K562 (cell line): ENCODE measurements around the gene C1QTNF5. TPM values are rescaled to one million over a fixed set of nuclear protein-coding genes. Genes with fewer than 3 reads are reported as not detected.

Source experiments
- ATAC-seq: fragments of 200-7000 bp; cut with Tn5 transposase; 3 replicates; pipeline ENCODE4 v1.9.1; 2020; ENCODE audit warnings: moderate library complexity
- BruUV-seq: library from RNA; stranded (reverse); fragments of 400-500 nt; replicated peaks from 2 replicates; lab custom pipeline; 2021; lab: Mats Ljungman, UMichigan
- CTCF ChIA-PET: fragments of 300-600 bp; formaldehyde crosslinking; extraction: SDS; loops from one replicate; lab custom pipeline; 2021; ENCODE audit warnings: low intra/inter-chr PET ratio; lab: Yijun Ruan, JAX
- POLR2A ChIA-PET: fragments of 300-600, 350-650 bp; sonication (Branson Sonifier 250); formaldehyde crosslinking; extraction: SDS; loops from one replicate; lab custom pipeline; 2021; ENCODE audit warnings: antibody characterized with exemption, inconsistent platforms; lab: Yijun Ruan, JAX
- DNase-seq, 4 experiments: peaks; one replicate each; pipeline versions ENCODE4 v3.0.0 to v3.0.0-alpha.2; 2011 to 2018; ENCODE audit warnings: low spot score in 3 of 4, mixed read lengths in 3 of 4; ENCODE audit errors: extremely low read depth in 1 of 4
- FAIRE-seq: peaks from 2 replicates; lab custom pipeline; 2011; peaks lifted over from hg19 to GRCh38; lab: Jason Lieb, UNC
- H2AFZ ChIP-seq: 2 replicates; pipeline ENCODE4 v1.6.0; 2011; ENCODE audit warnings: low read depth, low read length, control low read depth, inconsistent platforms
- H3K27ac ChIP-seq: fragments of 200-600 bp; 3 replicates; pipeline ENCODE4 v1.8.0; 2011; ENCODE audit warnings: low read depth, mild to moderate bottlenecking, control low read depth, inconsistent platforms, low read length, moderate library complexity, mixed read lengths; ENCODE audit errors: extremely low read depth
- H3K27me3 ChIP-seq, 2 experiments: fragments of 300-600 bp in 1 of 2; 2 replicates in 1 of 2; 3 replicates in 1 of 2; pipeline versions ENCODE4 v1.6.0 to v1.8.0; 2011; ENCODE audit warnings: inconsistent platforms in 2 of 2, low read length in 2 of 2, mild to moderate bottlenecking in 1 of 2, mixed read lengths in 1 of 2, moderate library complexity in 1 of 2; ENCODE audit not compliant: control insufficient read depth in 2 of 2, insufficient read depth in 2 of 2
- H3K36me3 ChIP-seq: fragments of 300-600 bp; 3 replicates; pipeline ENCODE4 v1.8.0; 2011; ENCODE audit warnings: mild to moderate bottlenecking, low read length, inconsistent platforms; ENCODE audit not compliant: control insufficient read depth, insufficient read depth
- H3K4me1 ChIP-seq, 2 experiments: fragments of 200-600 bp in 1 of 2; replicated peaks in 1 of 2; 2 replicates in 1 of 2; 3 replicates in 1 of 2; pipeline versions ENCODE4 v1.5.1 to v1.8.0; 2011; ENCODE audit warnings: inconsistent platforms in 2 of 2, low read length in 2 of 2, mild to moderate bottlenecking in 1 of 2, mixed read lengths in 1 of 2, moderate library complexity in 1 of 2; ENCODE audit not compliant: control insufficient read depth in 2 of 2, insufficient read depth in 2 of 2
- H3K4me2 ChIP-seq: 2 replicates; pipeline ENCODE4 v1.6.1; 2011; ENCODE audit warnings: low read length, control low read depth, inconsistent platforms, mixed read lengths; ENCODE audit not compliant: insufficient read depth
- H3K4me3 ChIP-seq: fragments of 200-600 bp; sonication (generic), shearing (Covaris generic); 2 replicates; pipeline ENCODE4 v1.5.1; 2016; ENCODE audit warnings: control low read depth, inconsistent platforms
- H3K79me2 ChIP-seq: fragments of 200-600 bp; 3 replicates; pipeline ENCODE4 v1.8.0; 2011; ENCODE audit warnings: low read length, inconsistent platforms; ENCODE audit not compliant: control insufficient read depth, insufficient read depth
- H3K9ac ChIP-seq, 2 experiments: 2 replicates each; pipeline versions ENCODE4 v1.6.0 to v1.6.1; 2011; ENCODE audit warnings: low read depth in 2 of 2, low read length in 2 of 2, control low read depth in 1 of 2, inconsistent platforms in 1 of 2, mild to moderate bottlenecking in 1 of 2, mixed read lengths in 1 of 2; ENCODE audit not compliant: insufficient read depth in 1 of 2
- H3K9me1 ChIP-seq: one replicate; pipeline ENCODE4 v1.6.0; 2011; ENCODE audit warnings: inconsistent platforms, mild to moderate bottlenecking, low read length, moderate library complexity; ENCODE audit not compliant: control insufficient read depth, insufficient read depth
- H3K9me3 ChIP-seq: replicated peaks from 2 replicates; pipeline ENCODE4 v1.5.1; 2011; ENCODE audit warnings: low read depth, low read length, inconsistent platforms; ENCODE audit not compliant: control insufficient read depth, insufficient read depth
- H4K20me1 ChIP-seq: replicated peaks from 2 replicates; pipeline ENCODE4 v1.6.1; 2011; ENCODE audit warnings: low read length, inconsistent platforms, mixed read lengths; ENCODE audit not compliant: control insufficient read depth, insufficient read depth
- ELF4 ChIP-seq: fragments of 450-650 bp; formaldehyde crosslinking; IDR thresholded peaks from 2 replicates; pipeline ENCODE4 v1.4.0; 2022; ENCODE audit warnings: missing genetic modification characterization
- POLR2AphosphoS2 ChIP-seq: IDR thresholded peaks from 2 replicates; pipeline ENCODE4 v1.6.1; 2012; ENCODE audit warnings: low read length, improper control_type of control experiment
- SRF ChIP-seq, 2 experiments: fragments of 250-450, 450-650 bp in 1 of 2; sonication (Bioruptor Pico) in 1 of 2; sonication (generic) in 1 of 2; formaldehyde crosslinking; IDR thresholded peaks; 2 replicates each; pipeline versions ENCODE4 v1.5.0 to v1.5.1; 2020 to 2022; ENCODE audit warnings: mild to moderate bottlenecking in 1 of 2, missing genetic modification reagents in 1 of 2
- WGBS: fragments of 100-300 bp; shearing (Covaris generic); methylation state at CpG from one replicate; pipeline ENCODE4 v1.1.6; 2016; ENCODE audit warnings: low coverage, mixed read lengths; ENCODE audit not compliant: insufficient coverage; ENCODE audit errors: missing lambda C conversion rate; 5-methylcytosine and 5-hydroxymethylcytosine counted together
- in situ Hi-C: fragments of 300-500 bp; cut with MboI; formaldehyde crosslinking; loops from 4 replicates; pipeline ENCODE4 v1.15.0; 2018; ENCODE audit warnings: inconsistent platforms, mixed read lengths
- intact Hi-C: fragments of 100-400 bp; cut with micrococcal nuclease; formaldehyde crosslinking; loops from 2 replicates; pipeline ENCODE4 v1.14.2; 2022
- polyA plus RNA-seq, 8 experiments: library from polyadenylated mRNA; depleted of rRNA in 4 of 8; stranded (reverse) in 5 of 8; unstranded in 3 of 8; fragments of >200 nt; fragmentation: Nextera tagmentation in 2 of 8; fragmentation: Illumina TruSeq in 1 of 8; extraction: Ambion mirVana in 2 of 8; extraction: Trizol in 1 of 8; gene quantifications; 2 replicates each; pipeline versions ENCODE4 v1.2.1 to v1.2.3, GENCODE V29; 2011 to 2014; ENCODE audit warnings: inconsistent platforms in 1 of 8, missing spikeins in 1 of 8
- total RNA-seq, 7 experiments: library from RNA; depleted of rRNA in 6 of 7; stranded (reverse); fragments of >200 nt in 6 of 7; fragmentation: Illumina TruSeq in 2 of 7; extraction: Trizol in 2 of 7; gene quantifications; 2 replicates each; pipeline versions ENCODE4 v1.2.1 to v1.2.3, GENCODE V29; 2011 to 2021; ENCODE audit warnings: low replicate concordance in 1 of 7
- TF ChIP-seq, protein P1 (sequence below): fragments of 450-650 bp; IDR thresholded peaks from 2 replicates; pipeline ENCODE4 v1.6.1; 2016; ENCODE audit warnings: mild to moderate bottlenecking, moderate library complexity
- TF ChIP-seq, protein P2 (sequence below): sonication (generic); formaldehyde crosslinking; IDR thresholded peaks from 2 replicates; pipeline ENCODE4 v1.9.0; 2022; ENCODE audit warnings: mild to moderate bottlenecking, missing genetic modification reagents

The C1QTNF5 gene
- total and polyA plus RNA-seq, 9 of the 15 experiments (the other 6 are each of a cell fraction or from before 2014, with no cell fraction given): 0.07 to 0.76 (median 0.24) TPM; not detected in 1

DNA sequence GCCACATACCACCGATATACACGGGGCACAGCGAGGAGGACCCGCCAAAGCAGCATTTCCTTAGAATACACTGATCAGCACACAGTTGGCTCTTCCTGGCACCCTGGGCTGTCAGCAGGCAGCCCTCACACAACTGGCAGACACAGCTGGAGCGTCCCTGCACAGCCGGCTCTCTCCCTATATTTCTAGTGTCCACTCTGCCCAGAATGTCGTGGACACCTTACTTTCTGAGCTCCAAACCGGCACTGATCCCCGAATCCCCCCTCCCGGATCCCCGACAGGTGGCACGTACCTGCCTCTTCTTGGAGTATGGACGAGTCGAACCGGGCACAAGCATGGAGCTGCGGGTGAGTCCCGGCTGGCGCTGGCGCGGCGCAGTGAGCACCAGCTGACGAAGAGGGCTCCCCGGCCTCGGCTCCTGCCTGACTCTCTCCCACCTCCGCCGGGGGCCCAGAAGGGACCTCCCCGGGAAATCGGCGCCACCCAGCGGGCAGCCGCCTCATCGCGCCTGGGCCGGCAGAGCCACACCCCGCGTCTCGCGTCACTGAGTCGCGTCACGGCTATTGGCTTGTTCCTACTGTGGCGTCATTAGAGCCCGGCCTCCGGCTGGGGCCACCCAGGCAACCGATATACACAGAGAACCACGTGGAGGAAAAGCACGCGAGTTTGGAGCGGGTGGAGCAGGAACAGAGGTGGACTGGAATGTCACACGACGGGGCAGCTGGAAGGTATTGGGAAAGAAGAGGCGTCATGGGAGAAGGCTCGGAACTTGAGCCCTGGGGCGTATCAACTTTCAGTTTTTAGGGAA, 40.7 kb upstream of the C1QTNF5 start, which contains the start of gene USP2 (continued):
- TF ChIP-seq SRF (CRISPR knock-in tag; IDR thresholded peaks at IDR 0.05) (peak in 1 of 2 experiments; percentile 85; a peak in 2 of 4 replicates), POLR2AphosphoS2 (no peak)

DNA sequence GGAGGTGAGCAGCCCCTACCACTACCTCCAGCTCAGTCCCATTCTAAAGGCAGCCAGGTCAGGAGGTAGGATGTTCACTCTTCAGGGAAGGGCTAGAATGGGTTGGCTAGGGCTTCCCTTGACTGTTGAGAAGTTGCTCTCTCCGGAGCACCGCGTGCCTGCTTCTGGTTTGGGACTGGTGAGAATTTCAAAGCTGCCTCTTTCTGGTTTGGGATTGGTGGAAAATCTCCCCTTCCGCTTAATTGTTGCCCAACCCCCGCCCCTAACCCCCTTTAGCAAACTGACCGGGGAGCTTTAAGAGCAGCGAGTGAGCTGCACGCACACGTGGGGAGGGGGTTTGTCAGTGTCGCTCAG, 40.1 kb upstream of the C1QTNF5 start:
- Histone ChIP-seq H2AFZ (peak overlapping the region; percentile 90), H3K4me2 (peak overlapping the region; percentile 92), H4K20me1 (no peaks in the 10 kb centered on the region), H3K9ac (peak overlapping the region; percentile 76 to 91), H3K9me1 (no peaks in the 10 kb centered on the region), H3K4me1 (peaks cover 45 to 53% of the 10 kb centered on the region in 2 experiments), H3K79me2 (peaks cover 25% of the 10 kb centered on the region), H3K9me3 (no peaks in the 10 kb centered on the region; the same call in 1 of the 2 replicates), H3K27ac (peak overlapping the region; percentile 67; the same call in 2 of the 3 replicates), H3K4me3 (peak overlapping the region; percentile 61), H3K27me3 (no peaks in the 10 kb centered on the region), H3K36me3 (peaks cover 10% of the 10 kb centered on the region; the same call in 1 of the 3 replicates)
- ATAC-seq (peak; percentile 22), DNase-seq (peak in 2 of 4 experiments; percentile 29 to 57), FAIRE-seq (peak; percentile 52)
- POLR2A ChIA-PET: interaction anchor here (0.6 to 6.0 kb wide), 8 partner anchors 9 to 591 kb away, joined by 3 to 34 read pairs (median 4); no protein-coding TSS in a partner anchor
- BruUV-seq: no TSS peak
- CTCF ChIA-PET: interaction anchor here (1.3 to 4.2 kb wide), 2 partner anchors 23 to 94 kb away, joined by 3 to 27 read pairs; no protein-coding TSS in a partner anchor
- in situ Hi-C loops (no loop called here), intact Hi-C loops (loop anchor here (1.0 to 2.0 kb wide), 3 partner anchors 25 to 93 kb away; no protein-coding TSS in a partner anchor)
- WGBS: 0% methylated on average over 10 of the region's 10 CpGs
- TF ChIP-seq, protein P1, sequence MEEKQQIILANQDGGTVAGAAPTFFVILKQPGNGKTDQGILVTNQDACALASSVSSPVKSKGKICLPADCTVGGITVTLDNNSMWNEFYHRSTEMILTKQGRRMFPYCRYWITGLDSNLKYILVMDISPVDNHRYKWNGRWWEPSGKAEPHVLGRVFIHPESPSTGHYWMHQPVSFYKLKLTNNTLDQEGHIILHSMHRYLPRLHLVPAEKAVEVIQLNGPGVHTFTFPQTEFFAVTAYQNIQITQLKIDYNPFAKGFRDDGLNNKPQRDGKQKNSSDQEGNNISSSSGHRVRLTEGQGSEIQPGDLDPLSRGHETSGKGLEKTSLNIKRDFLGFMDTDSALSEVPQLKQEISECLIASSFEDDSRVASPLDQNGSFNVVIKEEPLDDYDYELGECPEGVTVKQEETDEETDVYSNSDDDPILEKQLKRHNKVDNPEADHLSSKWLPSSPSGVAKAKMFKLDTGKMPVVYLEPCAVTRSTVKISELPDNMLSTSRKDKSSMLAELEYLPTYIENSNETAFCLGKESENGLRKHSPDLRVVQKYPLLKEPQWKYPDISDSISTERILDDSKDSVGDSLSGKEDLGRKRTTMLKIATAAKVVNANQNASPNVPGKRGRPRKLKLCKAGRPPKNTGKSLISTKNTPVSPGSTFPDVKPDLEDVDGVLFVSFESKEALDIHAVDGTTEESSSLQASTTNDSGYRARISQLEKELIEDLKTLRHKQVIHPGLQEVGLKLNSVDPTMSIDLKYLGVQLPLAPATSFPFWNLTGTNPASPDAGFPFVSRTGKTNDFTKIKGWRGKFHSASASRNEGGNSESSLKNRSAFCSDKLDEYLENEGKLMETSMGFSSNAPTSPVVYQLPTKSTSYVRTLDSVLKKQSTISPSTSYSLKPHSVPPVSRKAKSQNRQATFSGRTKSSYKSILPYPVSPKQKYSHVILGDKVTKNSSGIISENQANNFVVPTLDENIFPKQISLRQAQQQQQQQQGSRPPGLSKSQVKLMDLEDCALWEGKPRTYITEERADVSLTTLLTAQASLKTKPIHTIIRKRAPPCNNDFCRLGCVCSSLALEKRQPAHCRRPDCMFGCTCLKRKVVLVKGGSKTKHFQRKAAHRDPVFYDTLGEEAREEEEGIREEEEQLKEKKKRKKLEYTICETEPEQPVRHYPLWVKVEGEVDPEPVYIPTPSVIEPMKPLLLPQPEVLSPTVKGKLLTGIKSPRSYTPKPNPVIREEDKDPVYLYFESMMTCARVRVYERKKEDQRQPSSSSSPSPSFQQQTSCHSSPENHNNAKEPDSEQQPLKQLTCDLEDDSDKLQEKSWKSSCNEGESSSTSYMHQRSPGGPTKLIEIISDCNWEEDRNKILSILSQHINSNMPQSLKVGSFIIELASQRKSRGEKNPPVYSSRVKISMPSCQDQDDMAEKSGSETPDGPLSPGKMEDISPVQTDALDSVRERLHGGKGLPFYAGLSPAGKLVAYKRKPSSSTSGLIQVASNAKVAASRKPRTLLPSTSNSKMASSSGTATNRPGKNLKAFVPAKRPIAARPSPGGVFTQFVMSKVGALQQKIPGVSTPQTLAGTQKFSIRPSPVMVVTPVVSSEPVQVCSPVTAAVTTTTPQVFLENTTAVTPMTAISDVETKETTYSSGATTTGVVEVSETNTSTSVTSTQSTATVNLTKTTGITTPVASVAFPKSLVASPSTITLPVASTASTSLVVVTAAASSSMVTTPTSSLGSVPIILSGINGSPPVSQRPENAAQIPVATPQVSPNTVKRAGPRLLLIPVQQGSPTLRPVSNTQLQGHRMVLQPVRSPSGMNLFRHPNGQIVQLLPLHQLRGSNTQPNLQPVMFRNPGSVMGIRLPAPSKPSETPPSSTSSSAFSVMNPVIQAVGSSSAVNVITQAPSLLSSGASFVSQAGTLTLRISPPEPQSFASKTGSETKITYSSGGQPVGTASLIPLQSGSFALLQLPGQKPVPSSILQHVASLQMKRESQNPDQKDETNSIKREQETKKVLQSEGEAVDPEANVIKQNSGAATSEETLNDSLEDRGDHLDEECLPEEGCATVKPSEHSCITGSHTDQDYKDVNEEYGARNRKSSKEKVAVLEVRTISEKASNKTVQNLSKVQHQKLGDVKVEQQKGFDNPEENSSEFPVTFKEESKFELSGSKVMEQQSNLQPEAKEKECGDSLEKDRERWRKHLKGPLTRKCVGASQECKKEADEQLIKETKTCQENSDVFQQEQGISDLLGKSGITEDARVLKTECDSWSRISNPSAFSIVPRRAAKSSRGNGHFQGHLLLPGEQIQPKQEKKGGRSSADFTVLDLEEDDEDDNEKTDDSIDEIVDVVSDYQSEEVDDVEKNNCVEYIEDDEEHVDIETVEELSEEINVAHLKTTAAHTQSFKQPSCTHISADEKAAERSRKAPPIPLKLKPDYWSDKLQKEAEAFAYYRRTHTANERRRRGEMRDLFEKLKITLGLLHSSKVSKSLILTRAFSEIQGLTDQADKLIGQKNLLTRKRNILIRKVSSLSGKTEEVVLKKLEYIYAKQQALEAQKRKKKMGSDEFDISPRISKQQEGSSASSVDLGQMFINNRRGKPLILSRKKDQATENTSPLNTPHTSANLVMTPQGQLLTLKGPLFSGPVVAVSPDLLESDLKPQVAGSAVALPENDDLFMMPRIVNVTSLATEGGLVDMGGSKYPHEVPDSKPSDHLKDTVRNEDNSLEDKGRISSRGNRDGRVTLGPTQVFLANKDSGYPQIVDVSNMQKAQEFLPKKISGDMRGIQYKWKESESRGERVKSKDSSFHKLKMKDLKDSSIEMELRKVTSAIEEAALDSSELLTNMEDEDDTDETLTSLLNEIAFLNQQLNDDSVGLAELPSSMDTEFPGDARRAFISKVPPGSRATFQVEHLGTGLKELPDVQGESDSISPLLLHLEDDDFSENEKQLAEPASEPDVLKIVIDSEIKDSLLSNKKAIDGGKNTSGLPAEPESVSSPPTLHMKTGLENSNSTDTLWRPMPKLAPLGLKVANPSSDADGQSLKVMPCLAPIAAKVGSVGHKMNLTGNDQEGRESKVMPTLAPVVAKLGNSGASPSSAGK: peak; percentile 67; the same call in 1 of the 2 replicates
- TF ChIP-seq, protein P2, sequence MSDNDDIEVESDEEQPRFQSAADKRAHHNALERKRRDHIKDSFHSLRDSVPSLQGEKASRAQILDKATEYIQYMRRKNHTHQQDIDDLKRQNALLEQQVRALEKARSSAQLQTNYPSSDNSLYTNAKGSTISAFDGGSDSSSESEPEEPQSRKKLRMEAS (CRISPR knock-in tag): 0 out of 2 replicates have a peak, but pooled peaks have one; percentile 11
- TF ChIP-seq ELF4: 0 out of 2 replicates have a peak, but pooled peaks have one; percentile 7
